ENCODE data around the gene PAQR5. TPM values are rescaled to one million over a fixed set of nuclear protein-coding genes. Genes with fewer than 3 reads are reported as not detected.

The PAQR5 gene
- total RNA-seq, 1 experiment from 2014 or later, result 2.0 TPM

- Histone ChIP-seq H3K27me3 (ENCODE audit: control insufficient read depth, insufficient read depth, low read length) (no peaks in the 10 kb centered on the region), H3K9me3 (ENCODE audit: control insufficient read depth, insufficient read depth, low read depth, low read length) (no peaks in the 10 kb centered on the region), H3K4me3 (ENCODE audit: low read depth in 2 of 2, low read length in 2 of 2) (no peak overlapping the region), H3K27ac (ENCODE audit: low read length) (no peak overlapping the region), H3K4me1 (ENCODE audit: control insufficient read depth, insufficient read depth, low read length) (no peaks in the 10 kb centered on the region), H3K36me3 (ENCODE audit: control insufficient read depth, insufficient read depth, low read length) (peaks cover 71% of the 10 kb centered on the region)
- POLR2A ChIA-PET, result no interaction called here
- TF ChIP-seq REST (IDR thresholded peaks at IDR 0.05; ENCODE audit: insufficient read depth in 1 of 2, low read depth in 2 of 2, low read length in 1 of 2) (no peak), CTCF (IDR thresholded peaks at IDR 0.05) (no peak), POLR2AphosphoS5 (IDR thresholded peaks at IDR 0.05; ENCODE audit: low read depth, low read length) (no peak), SIN3A (IDR thresholded peaks at IDR 0.05; ENCODE audit: borderline replicate concordance, insufficient read depth, low read depth, low read length) (no peak), TCF7L2 (IDR thresholded peaks at IDR 0.05; ENCODE audit: low read depth, low read length) (no peak)
- no TSS peak for BruUV-seq (replicated peaks)
- ATAC-seq (no peak), DNase-seq (ENCODE audit: low read depth, low spot score) (no peak)
- in situ Hi-C loops (cut with HindIII; ENCODE audit: low pct_unique_long_range_greater_than_20kb, low sequenced_read_pairs) (no loop called here), intact Hi-C loops (cut with micrococcal nuclease; ENCODE audit: unreplicated experiment) (no loop called here)
- CTCF ChIA-PET, result interaction anchor here (0.5 kb wide), 1 partner anchor 8 kb away, joined by 5 read pairs; no protein-coding TSS in a partner anchor
Observed at GRCh38 chr15:69436951-69437350, 138.2 kb downstream of the PAQR5 start.

GRCh38 chr15:69439623-69440022 is 140.9 kb downstream of the PAQR5 start:
- Histone ChIP-seq H3K36me3 (ENCODE audit: control insufficient read depth, insufficient read depth, low read length) (peaks cover 73% of the 10 kb centered on the region), H3K4me1 (ENCODE audit: control insufficient read depth, insufficient read depth, low read length) (no peaks in the 10 kb centered on the region), H3K27ac (ENCODE audit: low read length) (no peak overlapping the region), H3K9me3 (ENCODE audit: control insufficient read depth, insufficient read depth, low read depth, low read length) (no peaks in the 10 kb centered on the region), H3K27me3 (ENCODE audit: control insufficient read depth, insufficient read depth, low read length) (no peaks in the 10 kb centered on the region), H3K4me3 (ENCODE audit: low read depth in 2 of 2, low read length in 2 of 2) (no peak overlapping the region)
- in situ Hi-C loops (cut with HindIII; ENCODE audit: low pct_unique_long_range_greater_than_20kb, low sequenced_read_pairs), result no loop called here
- BruUV-seq (replicated peaks), result no TSS peak
- ATAC-seq (no peak), DNase-seq (ENCODE audit: low read depth, low spot score) (no peak)
- CTCF ChIA-PET, result no interaction called here
- POLR2A ChIA-PET, result no interaction called here
- no peak for TF ChIP-seq CTCF (IDR thresholded peaks at IDR 0.05)
- no peak for TF ChIP-seq POLR2AphosphoS5 (IDR thresholded peaks at IDR 0.05; ENCODE audit: low read depth, low read length)
- no peak for TF ChIP-seq TCF7L2 (IDR thresholded peaks at IDR 0.05; ENCODE audit: low read depth, low read length)
- intact Hi-C loops (cut with micrococcal nuclease; ENCODE audit: unreplicated experiment), result no loop called here
